Activated naive CD4-positive, alpha-beta T cell treated with anti-CD3 and anti-CD28 coated beads, Interleukin-2, amount 10 ng/mL, durations not matched to agents 7 days and 5 days (primary cell): Measurements from ENCODE around the gene MSANTD1.

Source experiments
- CTCF ChIA-PET: fragments of 350-600 bp; sonication (Branson Sonifier 250); formaldehyde crosslinking; loops from one replicate; lab custom pipeline; 2021; ENCODE audit warnings: antibody characterized with exemption; lab: Charles Lee
- DNase-seq: peaks from one replicate; pipeline ENCODE4 v3.0.0-alpha.2; 2020
- H3K27ac Mint-ChIP-seq: one replicate; pipeline ENCODE4 v1.8.0; 2021; ENCODE audit warnings: mild to moderate bottlenecking, moderate library complexity, mixed read lengths
- H3K27me3 Mint-ChIP-seq: one replicate; pipeline ENCODE4 v1.8.0; 2021; ENCODE audit warnings: mild to moderate bottlenecking, mixed read lengths
- H3K36me3 Mint-ChIP-seq: one replicate; pipeline ENCODE4 v1.8.0; 2021; ENCODE audit warnings: mixed read lengths
- H3K4me1 Mint-ChIP-seq: one replicate; pipeline ENCODE4 v1.8.0; 2021; ENCODE audit warnings: mixed read lengths
- H3K4me3 Mint-ChIP-seq: one replicate; pipeline ENCODE4 v1.8.0; 2021; ENCODE audit warnings: mild to moderate bottlenecking, moderate library complexity, mixed read lengths
- H3K9me3 Mint-ChIP-seq: one replicate; pipeline ENCODE4 v1.8.0; 2021; ENCODE audit warnings: mixed read lengths

Gene MSANTD1

GRCh38 chr4:3304831-3305609 lies 56.1 kb downstream of the MSANTD1 start:
- H3K9me3 Mint-ChIP-seq: no peaks in the 10 kb centered on the region
- CTCF ChIA-PET: no interaction called here
- peak overlapping the region; percentile 81 for H3K27ac Mint-ChIP-seq
- no peaks in the 10 kb centered on the region for H3K36me3 Mint-ChIP-seq
- peaks cover 91% of the 10 kb centered on the region for H3K27me3 Mint-ChIP-seq
- peak overlapping the region; percentile 19 for H3K4me3 Mint-ChIP-seq
- peaks cover 53% of the 10 kb centered on the region for H3K4me1 Mint-ChIP-seq
- DNase-seq: no peak

- H3K27ac Mint-ChIP-seq: peak overlapping the region; percentile 81
- no peaks in the 10 kb centered on the region for H3K36me3 Mint-ChIP-seq
- peak; percentile 52 for DNase-seq
- H3K4me1 Mint-ChIP-seq: peaks cover 53% of the 10 kb centered on the region
- no peaks in the 10 kb centered on the region for H3K9me3 Mint-ChIP-seq
- peak overlapping the region; percentile 19 for H3K4me3 Mint-ChIP-seq
- CTCF ChIA-PET: no interaction called here
- peaks cover 88% of the 10 kb centered on the region for H3K27me3 Mint-ChIP-seq
Observed at GRCh38 chr4:3305610-3306371, 56.8 kb downstream of the MSANTD1 start.
